Measurements from ENCODE around the gene RNF187. TPM values are rescaled to one million over a fixed set of nuclear protein-coding genes. Genes with fewer than 3 reads are reported as not detected.
A peak's percentile ranks its signal among the peaks of the same experiment; 100 is the strongest.

Gene RNF187
- total RNA-seq, 2 experiments from 2014 or later, result 40.7 to 45.1 TPM

DNA sequence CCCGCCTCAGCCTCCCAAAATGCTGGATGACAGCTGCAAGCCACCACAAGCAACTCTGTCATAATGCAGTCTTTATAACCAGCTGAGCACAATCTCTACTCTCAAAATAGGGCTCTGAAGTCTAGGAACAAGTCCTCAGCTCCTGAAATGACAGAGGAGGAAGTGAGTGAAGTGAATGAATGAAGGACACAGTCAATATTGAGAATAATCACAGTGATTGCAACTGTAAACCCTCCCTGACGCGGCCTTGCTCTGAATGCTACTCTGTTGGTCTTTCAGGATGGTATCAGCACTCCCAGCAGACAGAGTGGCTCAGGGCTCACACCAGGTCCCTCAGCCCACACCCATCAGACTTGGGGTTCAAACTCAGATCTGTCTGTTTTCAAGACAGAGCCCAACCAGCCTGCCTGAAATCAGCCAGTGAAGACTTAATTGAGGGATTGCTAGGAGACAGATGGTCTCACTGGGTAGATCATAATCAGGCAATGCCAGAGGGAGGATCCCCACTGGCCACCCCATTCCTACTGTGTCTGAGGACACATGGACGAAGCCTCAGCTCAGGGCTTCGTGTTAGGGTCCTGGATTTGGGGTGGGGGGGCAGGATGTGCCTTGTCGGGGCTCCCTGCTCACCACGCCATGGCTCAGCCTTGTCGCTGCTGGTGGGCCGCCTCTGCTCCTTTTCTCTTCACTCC lies 20.9 kb downstream of the RNF187 start:
- DNase-seq (no peak), ATAC-seq (ENCODE audit: poor library complexity) (no peak)
- no peak overlapping the region for H3K27ac Mint-ChIP-seq
- Histone ChIP-seq H3K4me3 (ENCODE audit: low read length) (no peak overlapping the region), H3K9me3 (ENCODE audit: control insufficient read depth in 1 of 2, insufficient read depth in 1 of 2, low read length in 2 of 2) (no peaks in the 10 kb centered on the region), H3K27ac (ENCODE audit: low read depth in 1 of 2, low read length in 2 of 2) (no peak overlapping the region), H3K36me3 (ENCODE audit: insufficient read depth, low read length) (no peaks in the 10 kb centered on the region), H3K27me3 (ENCODE audit: control insufficient read depth in 1 of 2, insufficient read depth in 2 of 2, low read length in 2 of 2) (peaks cover 0 to 3% of the 10 kb centered on the region in 2 experiments), H3K4me1 (ENCODE audit: insufficient read depth, low read length) (peaks cover 8% of the 10 kb centered on the region)
- intact Hi-C loops (cut with DNase I, micrococcal nuclease), result loop anchor here in 1 of 2 experiments (10.0 kb wide), 1 partner anchor 717 kb away; no protein-coding TSS in a partner anchor
- no peak for TF ChIP-seq CTCF (IDR thresholded peaks at IDR 0.05)
- CTCF ChIA-PET, result interaction anchor here (0.7 kb wide), 1 partner anchor 37 kb away, joined by 3 read pairs; no protein-coding TSS in a partner anchor
- H3K36me3 Mint-ChIP-seq (ENCODE audit: low read depth), result no peaks in the 10 kb centered on the region
- POLR2A ChIA-PET, result no interaction called here
- H3K9me3 Mint-ChIP-seq, result no peaks in the 10 kb centered on the region
- H3K27me3 Mint-ChIP-seq, result no peaks in the 10 kb centered on the region
- H3K4me1 Mint-ChIP-seq (ENCODE audit: low read depth), result peaks cover 7% of the 10 kb centered on the region
- no peak overlapping the region for H3K4me3 Mint-ChIP-seq

DNA sequence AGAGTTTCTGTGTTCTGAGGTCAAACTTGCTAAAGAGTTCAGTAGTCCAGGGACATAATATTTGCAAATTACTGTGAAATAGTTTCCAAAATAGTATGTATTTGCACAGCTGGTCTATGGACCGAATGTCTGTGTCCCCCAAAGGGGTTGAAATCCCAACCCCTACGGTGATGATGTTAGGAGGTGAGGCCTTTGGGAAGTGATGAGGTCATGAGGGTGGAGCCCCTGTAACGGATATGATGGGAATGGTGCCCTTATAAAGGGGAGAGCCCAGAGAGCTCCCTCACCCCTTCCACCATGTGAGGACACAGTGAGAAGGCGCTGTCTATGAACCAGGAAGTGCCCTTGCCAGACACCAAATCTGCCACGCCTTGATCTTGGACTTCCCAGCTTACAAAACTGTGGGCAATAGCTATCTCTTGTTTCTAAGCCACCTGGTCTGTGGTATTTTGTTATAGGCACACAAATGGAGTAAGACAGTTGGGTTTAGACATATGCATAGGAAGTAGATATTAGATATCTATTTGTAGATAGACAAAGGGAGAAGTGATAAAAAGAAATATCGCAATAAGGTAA lies 21.7 kb downstream of the RNF187 start:
- H3K4me3 ChIP-seq (ENCODE audit: low read length), result no peak overlapping the region
- peaks cover 0 to 3% of the 10 kb centered on the region in 2 experiments for H3K27me3 ChIP-seq (ENCODE audit: control insufficient read depth in 1 of 2, insufficient read depth in 2 of 2, low read length in 2 of 2)
- no peaks in the 10 kb centered on the region for H3K36me3 ChIP-seq (ENCODE audit: insufficient read depth, low read length)
- DNase-seq, result no peak
- no peak for ATAC-seq (ENCODE audit: poor library complexity)
- ChIA-PET POLR2A (no interaction called here), CTCF (no interaction called here)
- no peak for TF ChIP-seq CTCF (IDR thresholded peaks at IDR 0.05)
- no peak overlapping the region for H3K4me3 Mint-ChIP-seq
- H3K9me3 ChIP-seq (ENCODE audit: control insufficient read depth in 1 of 2, insufficient read depth in 1 of 2, low read length in 2 of 2), result no peaks in the 10 kb centered on the region
- no peaks in the 10 kb centered on the region for H3K9me3 Mint-ChIP-seq
- no peaks in the 10 kb centered on the region for H3K36me3 Mint-ChIP-seq (ENCODE audit: low read depth)
- intact Hi-C loops (cut with DNase I, micrococcal nuclease), result loop anchor here (1.0 to 10.0 kb wide), 2 partner anchors 32 to 716 kb away; no protein-coding TSS in a partner anchor
- H3K4me1 Mint-ChIP-seq (ENCODE audit: low read depth), result peaks cover 12% of the 10 kb centered on the region
- H3K4me1 ChIP-seq (ENCODE audit: insufficient read depth, low read length), result peaks cover 14% of the 10 kb centered on the region
- no peak overlapping the region for H3K27ac Mint-ChIP-seq
- H3K27me3 Mint-ChIP-seq, result no peaks in the 10 kb centered on the region
- no peak overlapping the region for H3K27ac ChIP-seq (ENCODE audit: low read depth in 1 of 2, low read length in 2 of 2)

- no peaks in the 10 kb centered on the region for H3K27me3 Mint-ChIP-seq
- Histone ChIP-seq H3K27me3 (ENCODE audit: control insufficient read depth in 1 of 2, insufficient read depth in 2 of 2, low read length in 2 of 2) (peaks cover 0 to 1% of the 10 kb centered on the region in 2 experiments), H3K4me1 (ENCODE audit: insufficient read depth, low read length) (peaks cover 14% of the 10 kb centered on the region), H3K27ac (ENCODE audit: low read depth in 1 of 2, low read length in 2 of 2) (no peak overlapping the region), H3K9me3 (ENCODE audit: control insufficient read depth in 1 of 2, insufficient read depth in 1 of 2, low read length in 2 of 2) (no peaks in the 10 kb centered on the region), H3K4me3 (ENCODE audit: low read length) (no peak overlapping the region), H3K36me3 (ENCODE audit: insufficient read depth, low read length) (no peaks in the 10 kb centered on the region)
- TF ChIP-seq CTCF (IDR thresholded peaks at IDR 0.05), result no peak
- DNase-seq (peak in 1 of 14 experiments; percentile 21), ATAC-seq (ENCODE audit: poor library complexity) (no peak)
- CTCF ChIA-PET, result no interaction called here
- peaks cover 12% of the 10 kb centered on the region for H3K4me1 Mint-ChIP-seq (ENCODE audit: low read depth)
- intact Hi-C loops (cut with DNase I, micrococcal nuclease), result no loop called here
- POLR2A ChIA-PET, result no interaction called here
- no peaks in the 10 kb centered on the region for H3K36me3 Mint-ChIP-seq (ENCODE audit: low read depth)
- H3K27ac Mint-ChIP-seq, result no peak overlapping the region
- no peaks in the 10 kb centered on the region for H3K9me3 Mint-ChIP-seq
- no peak overlapping the region for H3K4me3 Mint-ChIP-seq
Measured at GRCh38 chr1:228510101-228510802, 23.1 kb downstream of the RNF187 start.
